ENCODE data around the gene SERPINE3.

Gene SERPINE3

DNA sequence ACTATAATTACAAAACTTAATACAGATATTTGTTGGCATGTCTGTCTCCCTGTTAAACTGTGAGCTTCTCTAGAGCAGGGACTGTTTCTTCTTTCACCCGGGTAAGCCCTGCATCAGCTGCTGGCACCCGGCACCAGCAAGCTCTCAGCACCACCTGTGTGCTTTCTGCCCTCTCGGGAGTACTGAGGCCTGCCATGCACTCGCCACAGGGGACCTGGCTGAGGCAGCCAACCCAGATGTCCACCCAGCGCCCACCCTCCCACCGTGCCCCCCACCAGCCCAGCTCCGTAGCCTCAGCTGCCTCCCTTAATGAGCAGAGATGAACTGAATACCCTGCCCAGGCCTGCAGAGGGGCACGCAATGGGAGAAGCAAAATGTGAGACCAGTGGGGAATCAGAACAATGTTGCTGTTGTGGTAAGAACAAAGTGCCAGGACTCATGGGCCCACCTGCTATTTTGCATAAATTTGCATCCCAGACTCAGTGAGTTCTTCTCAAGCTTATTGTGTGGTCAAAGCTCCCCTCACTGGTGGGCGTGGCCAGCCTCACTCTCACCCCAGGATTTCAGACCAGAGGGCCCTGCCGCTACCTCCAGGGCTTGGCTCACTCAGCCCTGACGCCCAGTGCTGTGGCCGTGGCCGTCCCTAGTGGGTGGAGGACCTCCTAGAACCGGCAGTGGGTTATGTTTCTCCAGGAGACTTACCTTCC is 14.6 kb upstream of the SERPINE3 start:
- TF ChIP-seq POLR2AphosphoS5 (IDR thresholded peaks at IDR 0.05; ENCODE audit: low read depth, low read length) (no peak), SIN3A (IDR thresholded peaks at IDR 0.05; ENCODE audit: borderline replicate concordance, insufficient read depth, low read length) (no peak), FOXP2 (optimal IDR thresholded peaks at IDR 0.05; ENCODE audit: borderline replicate concordance, extremely low read depth, extremely low read length, insufficient read depth) (no peak), TAF1 (IDR thresholded peaks at IDR 0.05; ENCODE audit: borderline replicate concordance, insufficient read depth, low read length) (no peak)
- TF ChIP-seq, protein P1, sequence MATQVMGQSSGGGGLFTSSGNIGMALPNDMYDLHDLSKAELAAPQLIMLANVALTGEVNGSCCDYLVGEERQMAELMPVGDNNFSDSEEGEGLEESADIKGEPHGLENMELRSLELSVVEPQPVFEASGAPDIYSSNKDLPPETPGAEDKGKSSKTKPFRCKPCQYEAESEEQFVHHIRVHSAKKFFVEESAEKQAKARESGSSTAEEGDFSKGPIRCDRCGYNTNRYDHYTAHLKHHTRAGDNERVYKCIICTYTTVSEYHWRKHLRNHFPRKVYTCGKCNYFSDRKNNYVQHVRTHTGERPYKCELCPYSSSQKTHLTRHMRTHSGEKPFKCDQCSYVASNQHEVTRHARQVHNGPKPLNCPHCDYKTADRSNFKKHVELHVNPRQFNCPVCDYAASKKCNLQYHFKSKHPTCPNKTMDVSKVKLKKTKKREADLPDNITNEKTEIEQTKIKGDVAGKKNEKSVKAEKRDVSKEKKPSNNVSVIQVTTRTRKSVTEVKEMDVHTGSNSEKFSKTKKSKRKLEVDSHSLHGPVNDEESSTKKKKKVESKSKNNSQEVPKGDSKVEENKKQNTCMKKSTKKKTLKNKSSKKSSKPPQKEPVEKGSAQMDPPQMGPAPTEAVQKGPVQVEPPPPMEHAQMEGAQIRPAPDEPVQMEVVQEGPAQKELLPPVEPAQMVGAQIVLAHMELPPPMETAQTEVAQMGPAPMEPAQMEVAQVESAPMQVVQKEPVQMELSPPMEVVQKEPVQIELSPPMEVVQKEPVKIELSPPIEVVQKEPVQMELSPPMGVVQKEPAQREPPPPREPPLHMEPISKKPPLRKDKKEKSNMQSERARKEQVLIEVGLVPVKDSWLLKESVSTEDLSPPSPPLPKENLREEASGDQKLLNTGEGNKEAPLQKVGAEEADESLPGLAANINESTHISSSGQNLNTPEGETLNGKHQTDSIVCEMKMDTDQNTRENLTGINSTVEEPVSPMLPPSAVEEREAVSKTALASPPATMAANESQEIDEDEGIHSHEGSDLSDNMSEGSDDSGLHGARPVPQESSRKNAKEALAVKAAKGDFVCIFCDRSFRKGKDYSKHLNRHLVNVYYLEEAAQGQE (IDR thresholded peaks at IDR 0.05; ENCODE audit: insufficient read depth in 1 of 2, low read depth in 2 of 2, low read length in 2 of 2), result no peak

GRCh38 chr13:51325837-51326236 is 13.7 kb upstream of the SERPINE3 start:
- TF ChIP-seq POLR2AphosphoS5 (IDR thresholded peaks at IDR 0.05; ENCODE audit: low read depth, low read length) (no peak), FOXP2 (optimal IDR thresholded peaks at IDR 0.05; ENCODE audit: borderline replicate concordance, extremely low read depth, extremely low read length, insufficient read depth) (no peak), TAF1 (IDR thresholded peaks at IDR 0.05; ENCODE audit: borderline replicate concordance, insufficient read depth, low read length) (no peak), SIN3A (IDR thresholded peaks at IDR 0.05; ENCODE audit: borderline replicate concordance, insufficient read depth, low read length) (no peak)
- TF ChIP-seq, protein P1 (IDR thresholded peaks at IDR 0.05; ENCODE audit: insufficient read depth in 1 of 2, low read depth in 2 of 2, low read length in 2 of 2), result no peak

DNA sequence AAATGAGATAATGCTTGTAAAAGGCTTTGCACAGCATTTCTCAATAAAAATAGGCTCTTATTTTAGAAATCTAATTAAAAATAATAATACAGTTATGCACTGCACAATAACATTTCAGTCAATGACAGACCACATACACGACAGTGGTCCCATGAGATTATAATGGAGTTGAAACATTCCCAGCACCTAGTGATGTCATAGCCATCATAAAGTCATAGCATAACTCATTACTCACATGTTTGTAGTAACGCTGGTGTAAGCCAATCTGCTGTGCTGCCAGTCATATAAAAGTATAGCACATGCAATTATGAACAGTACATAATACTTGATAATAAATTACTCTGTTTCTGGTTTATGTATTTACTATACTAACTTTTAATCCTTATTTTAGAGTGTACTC is 12.7 kb upstream of the SERPINE3 start:
- TF ChIP-seq SIN3A (IDR thresholded peaks at IDR 0.05; ENCODE audit: borderline replicate concordance, insufficient read depth, low read length) (no peak), POLR2AphosphoS5 (IDR thresholded peaks at IDR 0.05; ENCODE audit: low read depth, low read length) (no peak), FOXP2 (optimal IDR thresholded peaks at IDR 0.05; ENCODE audit: borderline replicate concordance, extremely low read depth, extremely low read length, insufficient read depth) (no peak), TAF1 (IDR thresholded peaks at IDR 0.05; ENCODE audit: borderline replicate concordance, insufficient read depth, low read length) (no peak)
- TF ChIP-seq, protein P1 (IDR thresholded peaks at IDR 0.05; ENCODE audit: insufficient read depth in 1 of 2, low read depth in 2 of 2, low read length in 2 of 2), result no peak

DNA sequence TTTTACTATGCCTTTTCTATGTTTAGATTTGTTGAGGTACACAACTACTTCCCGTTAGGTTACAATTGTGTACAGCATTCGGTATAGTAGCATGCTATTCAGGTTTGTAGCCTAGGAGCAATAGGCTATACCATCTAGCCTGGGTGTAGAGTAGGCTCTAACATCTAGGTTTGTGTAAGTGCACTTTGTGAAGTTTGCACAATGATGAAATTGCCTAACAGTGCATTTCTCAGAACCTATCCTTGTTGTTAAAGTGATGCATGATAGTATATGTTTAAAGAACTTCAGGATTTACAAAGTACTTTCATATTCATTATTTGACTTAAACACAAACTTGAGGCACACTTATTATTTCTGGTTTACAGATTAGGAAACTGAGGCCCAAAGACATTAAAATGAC is 11.5 kb upstream of the SERPINE3 start:
- TF ChIP-seq FOXP2 (optimal IDR thresholded peaks at IDR 0.05; ENCODE audit: borderline replicate concordance, extremely low read depth, extremely low read length, insufficient read depth) (no peak), TAF1 (IDR thresholded peaks at IDR 0.05; ENCODE audit: borderline replicate concordance, insufficient read depth, low read length) (no peak), SIN3A (IDR thresholded peaks at IDR 0.05; ENCODE audit: borderline replicate concordance, insufficient read depth, low read length) (no peak), POLR2AphosphoS5 (IDR thresholded peaks at IDR 0.05; ENCODE audit: low read depth, low read length) (no peak)
- TF ChIP-seq, protein P1 (IDR thresholded peaks at IDR 0.05; ENCODE audit: insufficient read depth in 1 of 2, low read depth in 2 of 2, low read length in 2 of 2), result no peak
